Stimulated activated naive CD4-positive, alpha-beta T cell (primary cell): ENCODE data around the gene EDC3.
"Not testable (repeated sequence)": the region's sequence is repeated elsewhere in the genome, so short reads cannot be mapped to it uniquely, and the experiment has no call there.

ENCODE experiments used
- DNase-seq, 6 experiments: peaks; one replicate each; lab custom pipeline; 2025; lab: John Stamatoyannopoulos, UW

The EDC3 gene

GRCh38 chr15:74651242-74651741 is 44.5 kb downstream of the EDC3 start:
- DNase-seq, result no peak

GRCh38 chr15:74648051-74648842 is 47.6 kb downstream of the EDC3 start:
- DNase-seq, result no peak

- no peak for DNase-seq
Observed at GRCh38 chr15:74646480-74646879, 49.3 kb downstream of the EDC3 start.

- no peak for DNase-seq
Observed at GRCh38 chr15:74643665-74644204, 52.1 kb downstream of the EDC3 start.

- no peak for DNase-seq
Observed at GRCh38 chr15:74642734-74643664, 52.8 kb downstream of the EDC3 start.

- DNase-seq, result no peak
Observed at GRCh38 chr15:74642348-74642733, 53.5 kb downstream of the EDC3 start.

- DNase-seq, result no peak
Observed at GRCh38 chr15:74641151-74641550, 54.7 kb downstream of the EDC3 start.

- DNase-seq, result no peak
Observed at GRCh38 chr15:74636984-74637383, 58.8 kb downstream of the EDC3 start.

- DNase-seq, result peak; percentile 27 to 77 (median 60)
Observed at GRCh38 chr15:74635228-74635627, 60.6 kb downstream of the EDC3 start.

GRCh38 chr15:74633781-74634180 is 62.0 kb downstream of the EDC3 start:
- no peak for DNase-seq

- DNase-seq, result no peak
Observed at GRCh38 chr15:74632601-74633000, 63.2 kb downstream of the EDC3 start.

GRCh38 chr15:74631935-74632560 is 63.8 kb downstream of the EDC3 start:
- peak in 5 of 6 experiments; percentile 9 to 49 (median 27) for DNase-seq

- no peak for DNase-seq
Observed at GRCh38 chr15:74631408-74631807, 64.4 kb downstream of the EDC3 start.

GRCh38 chr15:74631087-74631385 is 64.8 kb downstream of the EDC3 start:
- no peak for DNase-seq

- DNase-seq, result no peak
Observed at GRCh38 chr15:74630284-74631086, 65.3 kb downstream of the EDC3 start.

- DNase-seq, result not testable (repeated sequence)
Observed at GRCh38 chr15:74629696-74630095, 66.1 kb downstream of the EDC3 start.

- DNase-seq, result no peak
Observed at GRCh38 chr15:74628949-74629348, 66.9 kb downstream of the EDC3 start.

GRCh38 chr15:74628199-74628598 is 67.6 kb downstream of the EDC3 start:
- DNase-seq, result no peak

- DNase-seq, result no peak
Observed at GRCh38 chr15:74627766-74628165, 68.1 kb downstream of the EDC3 start.

GRCh38 chr15:74626752-74627692 is 68.8 kb downstream of the EDC3 start:
- no peak for DNase-seq
